ENCODE results near the gene RGS13.

RGS13 gene

GRCh38 chr1:192627901-192628300 lies 8.0 kb upstream of the RGS13 start:
- no peak for DNase-seq

GRCh38 chr1:192628396-192629057 lies 7.4 kb upstream of the RGS13 start:
- DNase-seq = no peak

- no peak for DNase-seq
Measured at GRCh38 chr1:192629612-192630011, 6.3 kb upstream of the RGS13 start.

- no peak for DNase-seq
Measured at GRCh38 chr1:192630521-192631287, 5.2 kb upstream of the RGS13 start.

GRCh38 chr1:192631749-192632148 lies 4.2 kb upstream of the RGS13 start:
- DNase-seq = no peak

GRCh38 chr1:192632188-192632587 lies 3.8 kb upstream of the RGS13 start:
- no peak for DNase-seq

GRCh38 chr1:192632641-192633532 lies 3.1 kb upstream of the RGS13 start:
- DNase-seq = no peak

GRCh38 chr1:192633533-192634253 lies 2.3 kb upstream of the RGS13 start:
- no peak for DNase-seq

GRCh38 chr1:192635041-192635440 lies 906 bp upstream of the RGS13 start:
- DNase-seq = no peak

GRCh38 chr1:192639607-192640368 lies 3.8 kb downstream of the RGS13 start:
- DNase-seq = no peak

GRCh38 chr1:192652159-192652558 lies 16.2 kb downstream of the RGS13 start:
- no peak for DNase-seq

GRCh38 chr1:192654120-192654519 lies 18.2 kb downstream of the RGS13 start:
- DNase-seq = no peak

- DNase-seq = no peak
Measured at GRCh38 chr1:192654591-192655251, 18.8 kb downstream of the RGS13 start.

GRCh38 chr1:192657760-192658159 lies 21.8 kb downstream of the RGS13 start:
- DNase-seq = no peak

GRCh38 chr1:192658255-192658654 lies 22.3 kb downstream of the RGS13 start:
- no peak for DNase-seq

GRCh38 chr1:192660613-192661012 lies 24.7 kb downstream of the RGS13 start:
- no peak for DNase-seq

- DNase-seq = no peak
Measured at GRCh38 chr1:192668409-192668983, 32.5 kb downstream of the RGS13 start.

GRCh38 chr1:192669174-192669573 lies 33.2 kb downstream of the RGS13 start:
- DNase-seq = no peak

- DNase-seq = no peak
Measured at GRCh38 chr1:192675716-192676115, 39.8 kb downstream of the RGS13 start.

GRCh38 chr1:192678099-192678498 lies 42.2 kb downstream of the RGS13 start:
- DNase-seq = no peak

GRCh38 chr1:192682335-192682734 lies 46.4 kb downstream of the RGS13 start:
- DNase-seq = no peak
